KMS-11 (cell line): ENCODE data around the gene ZNF185.
A peak's percentile ranks its signal among the peaks of the same experiment; 100 is the strongest.

Experiments used
- H2AFZ ChIP-seq: fragments of 200-600 bp; sonication (generic); 2 replicates; pipeline ENCODE4 v1.6.1; 2016; ENCODE audit warnings: antibody characterized with exemption, mixed run types, low read depth
- H3K27ac ChIP-seq: fragments of 200-600 bp; sonication (generic); 2 replicates; pipeline ENCODE4 v1.6.1; 2016; ENCODE audit warnings: mild to moderate bottlenecking, mixed run types
- H3K27me3 ChIP-seq: fragments of 200-600 bp; sonication (generic); 2 replicates; pipeline ENCODE4 v1.6.1; 2017; ENCODE audit warnings: mild to moderate bottlenecking, low read depth, mixed run types, moderate library complexity; ENCODE audit not compliant: insufficient read depth
- H3K36me3 ChIP-seq: fragments of 200-600 bp; sonication (generic); 2 replicates; pipeline ENCODE4 v1.6.1; 2017; ENCODE audit warnings: mild to moderate bottlenecking, mixed run types; ENCODE audit not compliant: insufficient read depth
- H3K4me1 ChIP-seq: fragments of 200-600 bp; sonication (generic); 2 replicates; pipeline ENCODE4 v1.6.1; 2016; ENCODE audit warnings: mild to moderate bottlenecking, low read depth, mixed run types; ENCODE audit not compliant: poor library complexity, severe bottlenecking
- H3K4me2 ChIP-seq: fragments of 200-600 bp; sonication (generic); 2 replicates; pipeline ENCODE4 v1.7.0; 2016; ENCODE audit warnings: mild to moderate bottlenecking, mixed run types
- H3K4me3 ChIP-seq: fragments of 200-600 bp; sonication (generic); IDR thresholded peaks from 2 replicates; pipeline ENCODE4 v1.6.1; 2017; ENCODE audit warnings: low read depth, low read length, mixed read lengths; ENCODE audit not compliant: insufficient read depth
- H3K79me2 ChIP-seq: fragments of 200-600 bp; sonication (generic); 2 replicates; pipeline ENCODE4 v1.6.1; 2016; ENCODE audit warnings: low read depth, mixed run types; ENCODE audit not compliant: insufficient read depth
- H3K9ac ChIP-seq: fragments of 200-600 bp; sonication (generic); 2 replicates; pipeline ENCODE4 v1.6.1; 2016; ENCODE audit warnings: mild to moderate bottlenecking, mixed run types
- H4K20me1 ChIP-seq: fragments of 200-600 bp; sonication (generic); 2 replicates; pipeline ENCODE4 v1.6.1; 2016; ENCODE audit warnings: mild to moderate bottlenecking, mixed run types; ENCODE audit not compliant: insufficient read depth
- CTCF ChIP-seq: fragments of 200-600 bp; sonication (generic); conservative IDR thresholded peaks from 2 replicates; pipeline ENCODE4 v1.6.1; 2017; ENCODE audit warnings: low read depth, mild to moderate bottlenecking, antibody characterized with exemption, low read length, moderate library complexity, mixed read lengths

The ZNF185 gene

GRCh38 chrX:152903589-152903988, 5.7 kb downstream of the ZNF185 start:
- Histone ChIP-seq H3K27ac (no peak overlapping the region), H3K4me3 (no peak overlapping the region), H3K9ac (no peak overlapping the region), H2AFZ (no peak overlapping the region), H3K36me3 (no peaks in the 10 kb centered on the region), H3K4me2 (no peak overlapping the region), H3K27me3 (no peaks in the 10 kb centered on the region), H4K20me1 (no peaks in the 10 kb centered on the region), H3K4me1 (no peaks in the 10 kb centered on the region), H3K79me2 (no peaks in the 10 kb centered on the region)
- no peak for TF ChIP-seq CTCF

- Histone ChIP-seq H2AFZ (no peak overlapping the region; the same call in 1 of the 2 replicates), H3K27me3 (no peaks in the 10 kb centered on the region), H3K9ac (no peak overlapping the region), H4K20me1 (no peaks in the 10 kb centered on the region), H3K4me2 (no peak overlapping the region), H3K36me3 (no peaks in the 10 kb centered on the region), H3K79me2 (no peaks in the 10 kb centered on the region), H3K4me3 (no peak overlapping the region), H3K27ac (no peak overlapping the region), H3K4me1 (no peaks in the 10 kb centered on the region)
- peak; percentile 74 for TF ChIP-seq CTCF
Measured at GRCh38 chrX:152904151-152905080, 6.5 kb downstream of the ZNF185 start.

GRCh38 chrX:152905081-152905420, 7.2 kb downstream of the ZNF185 start:
- H2AFZ ChIP-seq, result no peak overlapping the region
- no peaks in the 10 kb centered on the region for H4K20me1 ChIP-seq
- H3K4me1 ChIP-seq, result no peaks in the 10 kb centered on the region
- no peaks in the 10 kb centered on the region for H3K27me3 ChIP-seq
- H3K4me3 ChIP-seq, result no peak overlapping the region
- H3K36me3 ChIP-seq, result no peaks in the 10 kb centered on the region
- H3K9ac ChIP-seq, result no peak overlapping the region
- no peaks in the 10 kb centered on the region for H3K79me2 ChIP-seq
- no peak for TF ChIP-seq CTCF
- H3K4me2 ChIP-seq, result no peak overlapping the region
- no peak overlapping the region for H3K27ac ChIP-seq

GRCh38 chrX:152907084-152907651, 9.3 kb downstream of the ZNF185 start:
- no peaks in the 10 kb centered on the region for H3K79me2 ChIP-seq
- H2AFZ ChIP-seq, result no peak overlapping the region
- H3K4me1 ChIP-seq, result no peaks in the 10 kb centered on the region
- no peak overlapping the region for H3K4me3 ChIP-seq
- H3K27me3 ChIP-seq, result no peaks in the 10 kb centered on the region
- H3K9ac ChIP-seq, result no peak overlapping the region
- no peak for TF ChIP-seq CTCF
- no peaks in the 10 kb centered on the region for H3K36me3 ChIP-seq
- H4K20me1 ChIP-seq, result no peaks in the 10 kb centered on the region
- no peak overlapping the region for H3K4me2 ChIP-seq
- no peak overlapping the region for H3K27ac ChIP-seq
